K562 (cell line): Measurements from ENCODE around the gene SRRT. TPM values are rescaled to one million over a fixed set of nuclear protein-coding genes. Genes with fewer than 3 reads are reported as not detected.

Experiments used
- BRF2 ChIP-seq: IDR thresholded peaks from 3 replicates; pipeline ENCODE4 v1.6.1; 2011; ENCODE audit warnings: borderline replicate concordance, mild to moderate bottlenecking; ENCODE audit not compliant: insufficient read length, insufficient read depth
- E2F6 ChIP-seq, 2 experiments: IDR thresholded peaks; 2 replicates each; pipeline ENCODE4 v1.6.1; 2011; ENCODE audit warnings: borderline replicate concordance in 1 of 2, control low read depth in 1 of 2, low read depth in 1 of 2, low read length in 1 of 2, mild to moderate bottlenecking in 1 of 2, mixed read lengths in 1 of 2, moderate library complexity in 1 of 2; ENCODE audit not compliant: insufficient read depth in 1 of 2, insufficient read length in 1 of 2, poor library complexity in 1 of 2, severe bottlenecking in 1 of 2; ENCODE audit errors: extremely low read depth in 1 of 2
- HSF4 ChIP-seq: fragments of 250-450 bp; sonication (Bioruptor Pico); IDR thresholded peaks from 2 replicates; pipeline ENCODE4 v2.1.2; 2022; ENCODE audit warnings: mild to moderate bottlenecking, moderate library complexity, borderline replicate concordance
- NKRF ChIP-seq: fragments of 450-650 bp; IDR thresholded peaks from 2 replicates; pipeline ENCODE4 v1.6.1; 2016; ENCODE audit warnings: borderline replicate concordance
- ZNF785 ChIP-seq: fragments of 250-450 bp; sonication (Bioruptor Pico); IDR thresholded peaks from 2 replicates; pipeline ENCODE4 v1.4.0; 2020; ENCODE audit warnings: mild to moderate bottlenecking
- polyA plus RNA-seq, 8 experiments: library from polyadenylated mRNA; depleted of rRNA in 4 of 8; stranded (reverse) in 5 of 8; unstranded in 3 of 8; fragments of >200 nt; fragmentation: Nextera tagmentation in 2 of 8; fragmentation: Illumina TruSeq in 1 of 8; extraction: Ambion mirVana in 2 of 8; extraction: Trizol in 1 of 8; gene quantifications; 2 replicates each; pipeline versions ENCODE4 v1.2.1 to v1.2.3, GENCODE V29; 2011 to 2014; ENCODE audit warnings: inconsistent platforms in 1 of 8, missing spikeins in 1 of 8
- total RNA-seq, 7 experiments: library from RNA; depleted of rRNA in 6 of 7; stranded (reverse); fragments of >200 nt in 6 of 7; fragmentation: Illumina TruSeq in 2 of 7; extraction: Trizol in 2 of 7; gene quantifications; 2 replicates each; pipeline versions ENCODE4 v1.2.1 to v1.2.3, GENCODE V29; 2011 to 2021; ENCODE audit warnings: low replicate concordance in 1 of 7
- TF ChIP-seq, protein P1 (sequence below): fragments of 250-450 bp; sonication (Bioruptor Pico); IDR thresholded peaks from 2 replicates; pipeline ENCODE4 v1.5.0; 2022; ENCODE audit warnings: mild to moderate bottlenecking

The SRRT gene
- total and polyA plus RNA-seq, 9 of the 15 experiments (the other 6 are each of a cell fraction or from before 2014, with no cell fraction given), result 10.3 to 263 (median 84.4) TPM

GRCh38 chr7:100867776-100868485 lies 7.0 kb upstream of the SRRT start (continued):
- 0 out of 2 replicates have a peak, but pooled peaks have one; percentile 30 for TF ChIP-seq HSF4 (CRISPR knock-in tag)
- no peak for TF ChIP-seq ZNF785 (CRISPR knock-in tag)
- TF ChIP-seq BRF2, result no peak
- TF ChIP-seq E2F6 (IDR thresholded peaks at IDR 0.05; ENCODE audit: borderline replicate concordance in 1 of 2, extremely low read depth in 1 of 2, insufficient read depth in 1 of 2, insufficient read length in 1 of 2, low read depth in 1 of 2, low read length in 1 of 2, poor library complexity in 1 of 2, severe bottlenecking in 1 of 2), result peak; percentile 14 to 21
- TF ChIP-seq NKRF, result no peak
- TF ChIP-seq, protein P1, sequence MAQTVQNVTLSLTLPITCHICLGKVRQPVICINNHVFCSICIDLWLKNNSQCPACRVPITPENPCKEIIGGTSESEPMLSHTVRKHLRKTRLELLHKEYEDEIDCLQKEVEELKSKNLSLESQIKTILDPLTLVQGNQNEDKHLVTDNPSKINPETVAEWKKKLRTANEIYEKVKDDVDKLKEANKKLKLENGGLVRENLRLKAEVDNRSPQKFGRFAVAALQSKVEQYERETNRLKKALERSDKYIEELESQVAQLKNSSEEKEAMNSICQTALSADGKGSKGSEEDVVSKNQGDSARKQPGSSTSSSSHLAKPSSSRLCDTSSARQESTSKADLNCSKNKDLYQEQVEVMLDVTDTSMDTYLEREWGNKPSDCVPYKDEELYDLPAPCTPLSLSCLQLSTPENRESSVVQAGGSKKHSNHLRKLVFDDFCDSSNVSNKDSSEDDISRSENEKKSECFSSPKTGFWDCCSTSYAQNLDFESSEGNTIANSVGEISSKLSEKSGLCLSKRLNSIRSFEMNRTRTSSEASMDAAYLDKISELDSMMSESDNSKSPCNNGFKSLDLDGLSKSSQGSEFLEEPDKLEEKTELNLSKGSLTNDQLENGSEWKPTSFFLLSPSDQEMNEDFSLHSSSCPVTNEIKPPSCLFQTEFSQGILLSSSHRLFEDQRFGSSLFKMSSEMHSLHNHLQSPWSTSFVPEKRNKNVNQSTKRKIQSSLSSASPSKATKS (CRISPR knock-in tag), result no peak
